HG03521 (cell line): ENCODE data around the gene GIT2.
"Not testable (repeated sequence)": the region's sequence is repeated elsewhere in the genome, so short reads cannot be mapped to it uniquely, and the experiment has no call there.

Experiments used
- ATAC-seq: cut with Tn5 transposase; IDR thresholded peaks from one replicate; pipeline ENCODE4 v1.9.1; 2021; ENCODE audit warnings: mild to moderate bottlenecking, moderate library complexity; ENCODE audit not compliant: unreplicated experiment

Gene GIT2

GRCh38 chr12:109947521-109947920, 48.6 kb downstream of the GIT2 start:
- no peak for ATAC-seq

- ATAC-seq, result no peak
These were observed 49.3 kb downstream of the GIT2 start for GRCh38 chr12:109946913-109947312.

- ATAC-seq, result no peak
These were observed 49.7 kb downstream of the GIT2 start for GRCh38 chr12:109946505-109946904.

GRCh38 chr12:109944561-109945359, 51.4 kb downstream of the GIT2 start:
- ATAC-seq, result no peak

GRCh38 chr12:109943811-109944210, 52.4 kb downstream of the GIT2 start:
- ATAC-seq, result no peak

- ATAC-seq, result no peak
These were observed 55.7 kb downstream of the GIT2 start for GRCh38 chr12:109940339-109940923.

- ATAC-seq, result no peak
These were observed 56.7 kb downstream of the GIT2 start for GRCh38 chr12:109939504-109939903.

- no peak for ATAC-seq
These were observed 57.2 kb downstream of the GIT2 start for GRCh38 chr12:109938947-109939346.

- no peak for ATAC-seq
These were observed 58.8 kb downstream of the GIT2 start for GRCh38 chr12:109937371-109937770.

- ATAC-seq, result no peak
These were observed 62.1 kb downstream of the GIT2 start for GRCh38 chr12:109934026-109934425.

GRCh38 chr12:109932878-109933503, 63.2 kb downstream of the GIT2 start:
- no peak for ATAC-seq

- ATAC-seq, result no peak
These were observed 65.0 kb downstream of the GIT2 start for GRCh38 chr12:109931143-109931542.

GRCh38 chr12:109930028-109930800, 66.0 kb downstream of the GIT2 start:
- ATAC-seq, result no peak

GRCh38 chr12:109929326-109929725, 66.8 kb downstream of the GIT2 start:
- not testable (repeated sequence) for ATAC-seq

GRCh38 chr12:109928058-109928656, 68.0 kb downstream of the GIT2 start:
- ATAC-seq, result no peak

GRCh38 chr12:109927622-109928021, 68.5 kb downstream of the GIT2 start:
- no peak for ATAC-seq

- no peak for ATAC-seq
These were observed 69.5 kb downstream of the GIT2 start for GRCh38 chr12:109926488-109927210.

- ATAC-seq, result no peak
These were observed 70.2 kb downstream of the GIT2 start for GRCh38 chr12:109926016-109926415.

GRCh38 chr12:109925185-109925840, 70.9 kb downstream of the GIT2 start:
- ATAC-seq, result no peak
